Limb (tissue), 2 donors: ENCODE data around the gene TGFB1I1.
A peak's percentile ranks its signal among the peaks of the same experiment; 100 is the strongest.
"Not testable (repeated sequence)": the region's sequence is repeated elsewhere in the genome, so short reads cannot be mapped to it uniquely, and the experiment has no call there.

Experiments used
- DNase-seq, 2 donors: peaks; one replicate each; pipeline ENCODE4 v3.0.0-alpha.2; 2016; ENCODE audit errors: extremely low spot score in 2 of 2

Gene TGFB1I1

GRCh38 chr16:31467858-31468257, 4.1 kb upstream of the TGFB1I1 start:
- DNase-seq = no peak

- DNase-seq = no peak
Observed at GRCh38 chr16:31470615-31471014, 1.3 kb upstream of the TGFB1I1 start.

GRCh38 chr16:31471241-31471874, 594 bp upstream of the TGFB1I1 start:
- DNase-seq = no peak

DNA sequence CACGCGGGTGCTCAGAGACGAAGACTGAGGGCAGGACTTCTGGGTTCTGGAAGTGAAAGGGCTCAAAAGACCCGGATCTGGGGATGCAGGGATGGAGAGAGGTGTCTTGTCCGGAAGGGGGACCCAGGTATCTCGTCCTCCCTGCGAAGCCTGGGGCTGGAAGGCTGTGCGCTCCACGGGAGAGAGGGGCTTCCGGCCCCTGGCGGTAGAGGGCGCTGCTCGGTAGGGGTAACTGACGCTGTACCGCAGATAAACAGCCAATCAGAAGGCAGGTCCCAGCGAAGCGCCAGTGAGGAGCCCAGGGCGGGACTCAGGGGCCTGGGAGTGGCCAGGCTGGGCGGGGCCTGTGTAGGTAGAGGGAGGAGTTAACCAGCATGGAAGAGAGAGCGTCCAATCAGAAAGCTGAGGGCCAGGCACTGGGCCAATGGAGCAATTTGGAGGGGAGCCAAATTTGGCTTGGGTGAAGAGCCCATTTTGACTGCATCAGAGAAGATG, 804 bp downstream of the TGFB1I1 start:
- peak; percentile 73 to 86 for DNase-seq

DNA sequence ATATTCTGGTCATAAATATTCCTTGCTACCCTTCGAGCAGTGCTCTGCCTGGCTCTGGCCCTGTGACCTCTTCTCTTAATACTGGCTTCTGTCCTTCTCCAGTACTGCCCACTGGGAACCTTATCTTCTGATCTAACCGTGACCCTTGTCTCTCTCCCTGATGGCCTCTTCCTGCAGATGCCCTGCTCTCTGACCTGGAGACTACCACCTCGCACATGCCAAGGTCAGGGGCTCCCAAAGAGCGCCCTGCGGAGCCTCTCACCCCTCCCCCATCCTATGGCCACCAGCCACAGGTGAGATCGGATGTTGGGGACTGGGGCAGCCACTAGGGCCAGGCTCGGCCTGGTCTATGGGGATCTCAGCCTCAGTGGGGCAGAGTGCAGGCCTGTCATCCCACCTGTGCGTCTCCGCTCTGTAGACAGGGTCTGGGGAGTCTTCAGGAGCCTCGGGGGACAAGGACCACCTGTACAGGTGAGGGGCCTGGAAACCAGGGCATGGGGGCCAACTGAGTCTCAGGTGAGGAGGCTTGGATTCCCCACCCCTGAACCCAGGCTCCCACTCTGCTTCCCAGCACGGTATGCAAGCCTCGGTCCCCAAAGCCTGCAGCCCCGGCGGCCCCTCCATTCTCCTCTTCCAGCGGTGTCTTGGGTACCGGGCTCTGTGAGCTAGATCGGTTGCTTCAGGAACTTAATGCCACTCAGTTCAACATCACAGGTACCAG, 1.5 kb downstream of the TGFB1I1 start:
- no peak for DNase-seq

DNA sequence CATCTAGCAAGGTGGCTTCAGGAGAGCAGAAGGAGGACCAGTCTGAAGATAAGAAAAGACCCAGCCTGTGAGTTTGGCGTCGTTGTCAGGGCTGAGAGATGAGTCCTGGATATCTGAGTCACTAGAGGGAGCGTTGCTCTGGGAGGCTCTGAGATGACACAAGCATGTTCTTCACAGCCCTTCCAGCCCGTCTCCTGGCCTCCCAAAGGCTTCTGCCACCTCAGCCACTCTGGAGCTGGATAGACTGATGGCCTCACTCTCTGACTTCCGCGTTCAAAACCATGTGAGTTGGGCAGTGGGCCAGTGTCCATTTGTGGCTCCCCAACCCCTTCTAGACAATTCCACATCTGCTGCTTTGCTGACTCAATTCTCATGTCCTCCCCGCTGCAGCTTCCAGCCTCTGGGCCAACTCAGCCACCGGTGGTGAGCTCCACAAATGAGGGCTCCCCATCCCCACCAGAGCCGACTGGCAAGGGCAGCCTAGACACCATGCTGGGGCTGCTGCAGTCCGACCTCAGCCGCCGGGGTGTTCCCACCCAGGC, 2.3 kb downstream of the TGFB1I1 start:
- no peak for DNase-seq

DNA sequence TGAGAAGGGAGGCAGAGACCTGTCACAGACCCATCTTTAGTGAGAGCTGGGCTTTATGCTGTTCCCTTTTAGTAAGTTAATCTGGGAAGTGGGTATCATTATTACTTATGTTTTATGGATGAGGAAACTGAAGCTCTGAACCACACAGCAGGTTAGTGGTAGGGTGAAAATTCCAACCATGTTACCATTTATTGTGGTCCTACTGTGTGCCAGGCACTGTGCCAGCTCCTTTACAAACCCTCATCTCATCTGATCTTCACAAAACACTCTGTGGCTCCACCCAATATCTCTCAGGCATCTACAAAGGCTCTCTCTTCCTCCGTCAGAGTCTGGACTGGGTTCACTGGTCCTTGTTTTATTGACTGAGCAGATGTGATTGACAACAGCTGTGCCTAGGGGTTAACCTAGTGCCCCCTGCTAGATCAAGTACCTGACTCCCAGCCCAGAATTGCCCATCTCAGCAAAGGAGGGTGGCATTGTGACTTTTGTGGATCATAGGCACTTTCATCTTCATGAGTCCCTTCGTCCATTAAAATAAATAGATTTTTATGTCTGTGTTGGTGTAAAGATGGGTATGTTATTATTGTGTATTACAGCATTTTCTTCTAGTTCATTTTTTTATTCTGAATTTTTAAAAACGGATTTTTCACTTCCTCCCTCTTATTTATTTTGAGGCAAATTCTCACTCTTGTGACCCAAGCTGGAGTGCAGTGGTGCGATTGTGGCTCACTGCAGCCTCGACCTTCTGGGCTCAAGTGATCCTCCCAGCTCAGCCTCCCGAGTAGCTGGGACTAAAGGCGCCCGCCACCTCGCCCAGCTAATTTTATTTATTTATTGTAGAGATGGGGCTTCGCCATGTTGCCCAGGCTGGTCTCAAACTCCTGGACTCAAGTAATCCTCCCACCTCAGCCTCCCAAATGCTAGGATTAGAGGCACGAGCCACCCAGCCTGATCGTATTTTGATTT, 3.1 kb downstream of the TGFB1I1 start:
- no peak for DNase-seq

DNA sequence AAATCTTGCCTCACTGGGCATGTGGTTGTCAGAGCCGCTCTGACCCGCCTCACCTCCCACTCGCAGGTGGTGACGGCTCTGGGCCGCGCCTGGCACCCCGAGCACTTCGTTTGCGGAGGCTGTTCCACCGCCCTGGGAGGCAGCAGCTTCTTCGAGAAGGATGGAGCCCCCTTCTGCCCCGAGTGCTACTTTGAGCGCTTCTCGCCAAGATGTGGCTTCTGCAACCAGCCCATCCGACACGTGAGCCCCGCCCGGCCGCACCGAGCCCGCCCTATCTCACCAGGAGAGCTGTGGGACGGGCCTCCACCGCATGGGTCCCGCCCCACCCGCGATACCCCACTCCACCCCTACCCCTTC, 4.0 kb downstream of the TGFB1I1 start:
- DNase-seq = no peak

- DNase-seq = peak; percentile 45 to 76
Observed at GRCh38 chr16:31476303-31477219, 4.6 kb downstream of the TGFB1I1 start.

DNA sequence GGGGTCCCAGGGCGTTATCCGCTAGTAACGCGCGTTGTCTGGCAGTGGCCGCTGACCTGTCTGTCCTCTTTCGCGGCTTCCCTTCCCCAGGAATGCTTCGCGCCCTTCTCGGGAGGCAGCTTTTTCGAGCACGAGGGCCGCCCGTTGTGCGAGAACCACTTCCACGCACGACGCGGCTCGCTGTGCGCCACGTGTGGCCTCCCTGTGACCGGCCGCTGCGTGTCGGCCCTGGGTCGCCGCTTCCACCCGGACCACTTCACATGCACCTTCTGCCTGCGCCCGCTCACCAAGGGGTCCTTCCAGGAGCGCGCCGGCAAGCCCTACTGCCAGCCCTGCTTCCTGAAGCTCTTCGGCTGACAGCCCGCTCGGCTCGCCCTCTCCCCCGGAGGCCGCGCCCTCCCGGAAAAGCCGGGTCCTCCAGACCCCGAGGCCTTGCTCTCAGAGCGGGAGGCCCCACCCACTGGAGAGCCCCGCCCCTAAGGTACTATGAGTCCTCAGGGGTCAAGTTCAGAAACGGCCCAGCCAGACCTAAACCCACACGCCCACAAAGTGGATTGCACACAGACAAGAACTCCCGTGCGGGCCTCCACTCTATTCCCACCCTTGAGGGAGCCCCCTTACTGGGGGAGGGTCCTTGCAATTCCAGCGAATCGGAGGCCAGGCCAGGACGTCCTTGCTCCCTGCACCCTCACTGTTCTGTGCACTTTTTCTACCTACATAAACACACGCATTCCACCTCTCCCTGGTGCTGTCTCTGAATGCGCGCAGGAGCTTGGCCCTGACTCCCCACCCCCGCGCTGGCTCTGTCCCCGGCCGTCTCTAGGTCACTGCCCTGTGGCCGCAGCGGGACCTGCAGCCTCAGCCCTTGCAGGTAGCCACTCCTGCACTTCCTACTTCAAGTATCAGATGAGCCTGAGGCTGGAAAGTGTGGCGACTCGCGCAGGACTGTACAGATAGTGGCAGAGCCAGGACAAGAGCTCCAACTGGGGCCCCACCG, 5.6 kb downstream of the TGFB1I1 start:
- peak in 1 of 2 donors; percentile 63 for DNase-seq

DNA sequence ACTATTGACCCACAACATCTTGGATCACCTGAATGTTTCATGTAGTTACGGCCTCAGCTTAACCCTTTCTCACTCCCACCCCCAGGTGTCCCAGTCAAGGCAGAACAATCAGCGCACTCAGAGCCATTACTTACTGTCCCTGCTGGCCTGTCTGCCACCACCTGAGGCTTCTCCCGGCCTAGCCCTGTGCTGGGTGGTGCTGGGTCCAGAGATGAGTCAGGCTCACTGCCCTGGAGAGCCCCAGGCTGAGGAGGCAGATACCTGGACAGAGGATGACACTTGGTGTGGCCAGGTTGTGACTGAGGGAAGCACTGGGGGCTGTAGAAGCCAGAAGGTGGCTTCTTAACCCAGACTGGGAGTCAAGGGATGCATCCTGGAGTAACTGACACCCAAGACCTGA, 7.0 kb downstream of the TGFB1I1 start:
- DNase-seq = no peak

DNA sequence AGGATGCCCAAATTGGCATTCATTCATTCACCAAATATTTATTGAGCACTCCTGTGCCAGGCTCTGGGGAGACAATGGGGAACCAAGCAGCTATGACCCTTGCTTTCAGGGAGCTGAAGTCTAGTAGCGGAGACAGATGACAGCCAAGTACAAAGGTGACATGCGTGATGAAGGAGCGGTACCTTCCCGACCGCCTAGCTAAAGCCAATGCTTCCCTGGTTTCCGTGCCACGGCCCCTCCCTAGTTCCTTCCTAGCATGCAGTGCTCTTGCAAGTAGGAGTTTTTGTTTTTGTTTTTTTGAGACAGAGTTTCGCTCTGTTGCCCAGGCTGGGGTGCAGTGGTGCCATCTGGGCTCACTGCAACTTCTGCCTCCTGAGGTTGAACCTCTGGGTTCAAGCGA, 7.8 kb downstream of the TGFB1I1 start:
- no peak for DNase-seq

DNA sequence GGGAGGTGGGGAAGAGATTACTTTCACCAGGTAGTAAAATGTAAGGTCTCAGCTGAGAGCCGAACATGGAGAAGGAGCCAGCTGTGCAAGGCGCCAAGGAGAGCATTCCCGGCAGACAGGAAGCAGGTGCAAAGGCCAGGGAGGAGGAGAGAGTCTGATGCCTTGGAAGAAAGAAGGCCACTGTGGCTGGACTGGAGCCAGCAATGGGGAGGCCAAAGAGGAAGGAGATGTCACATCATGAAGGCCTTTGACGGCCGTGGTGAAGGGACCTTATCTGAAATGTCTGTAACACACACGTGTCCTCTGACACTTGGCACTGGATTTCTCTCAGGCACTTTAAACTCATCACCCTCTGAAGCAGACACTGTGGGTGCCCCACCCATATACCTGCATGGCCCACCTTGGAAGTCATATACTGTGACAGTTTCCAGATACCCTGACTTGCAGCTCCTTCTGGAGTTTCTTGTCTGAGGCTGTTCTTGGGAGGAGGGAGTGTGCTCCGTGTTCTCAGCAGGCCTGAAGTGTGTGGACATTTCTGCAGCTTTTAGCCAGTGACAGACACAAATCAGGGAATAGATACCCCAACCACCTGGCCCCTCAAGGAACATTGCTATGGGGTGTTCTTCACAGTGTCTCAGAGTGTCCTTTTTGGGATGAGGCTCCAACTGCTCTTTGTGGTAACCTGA, 9.0 kb downstream of the TGFB1I1 start:
- no peak for DNase-seq

- DNase-seq = no peak
Observed at GRCh38 chr16:31483081-31483480, 11.1 kb downstream of the TGFB1I1 start, which contains the start of gene SLC5A2. Gene SLC5A2 (plus strand): TSS chr16:31483123. CDS start chr16:31483137, 14 bp downstream.

DNA sequence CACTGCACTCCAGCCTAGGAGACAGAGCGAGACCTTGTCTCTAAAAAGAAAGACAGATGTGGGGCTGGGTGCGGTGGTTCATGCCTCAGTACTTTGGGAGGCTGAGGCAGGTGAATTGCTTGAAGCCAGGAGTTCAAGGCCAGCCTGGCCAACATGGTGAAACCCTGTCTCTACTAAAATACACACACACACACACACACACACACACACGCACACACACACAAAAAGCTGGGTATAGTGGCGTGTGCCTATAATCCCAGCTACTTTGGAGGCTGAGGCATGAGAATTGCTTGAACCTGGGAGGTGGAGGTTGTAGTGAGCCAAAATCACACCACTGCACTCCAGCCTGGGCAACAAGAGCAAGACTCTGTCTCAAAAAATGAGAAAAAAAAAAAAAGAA, 12.1 kb downstream of the TGFB1I1 start:
- not testable (repeated sequence) for DNase-seq

GRCh38 chr16:31484491-31485171, 12.7 kb downstream of the TGFB1I1 start:
- DNase-seq = no peak

GRCh38 chr16:31485571-31485970, 13.6 kb downstream of the TGFB1I1 start:
- no peak for DNase-seq

- peak in 1 of 2 donors; percentile 51 for DNase-seq
Observed at GRCh38 chr16:31486045-31486444, 14.1 kb downstream of the TGFB1I1 start.
